HCT116 (cell line): ENCODE measurements around the gene MAVS.

ENCODE experiments used
- EGR1 ChIP-seq: IDR thresholded peaks from 2 replicates; pipeline ENCODE4 v1.6.1; 2012; ENCODE audit warnings: low read depth
- EZH2 ChIP-seq: fragments of 200-600 bp; sonication (generic); IDR thresholded peaks from 2 replicates; pipeline ENCODE4 v1.6.1; 2017; ENCODE audit warnings: antibody characterized with exemption, mixed run types
- EZH2phosphoT487 ChIP-seq: fragments of 200-600 bp; IDR thresholded peaks from 2 replicates; pipeline ENCODE4 v1.6.1; 2018; ENCODE audit warnings: antibody characterized with exemption, borderline replicate concordance
- JUND ChIP-seq: IDR thresholded peaks from 2 replicates; pipeline ENCODE4 v1.6.1; 2012
- POLR2A ChIP-seq: IDR thresholded peaks from 2 replicates; pipeline ENCODE4 v1.7.0; 2011; ENCODE audit warnings: borderline replicate concordance; ENCODE audit not compliant: insufficient read depth, insufficient read length; ENCODE audit errors: extremely low read depth
- POLR2AphosphoS5 ChIP-seq: IDR thresholded peaks from 2 replicates; pipeline ENCODE4 v1.6.1; 2011; ENCODE audit warnings: mild to moderate bottlenecking, low read depth, low read length, moderate library complexity
- RAD21 ChIP-seq: IDR thresholded peaks from 2 replicates; pipeline ENCODE4 v1.6.1; 2012; ENCODE audit warnings: low read depth, mild to moderate bottlenecking
- YY1 ChIP-seq: IDR thresholded peaks from 2 replicates; pipeline ENCODE4 v1.6.1; 2011; ENCODE audit warnings: low read length, low read depth, moderate library complexity, mild to moderate bottlenecking; ENCODE audit not compliant: insufficient replicate concordance; ENCODE audit errors: extremely low read depth
- ZNF274 ChIP-seq: fragments of 200-500 bp; sonication (Bioruptor generic); IDR thresholded peaks from 2 replicates; pipeline ENCODE4 v1.6.1; 2014; ENCODE audit warnings: mild to moderate bottlenecking, low read depth, low read length, inconsistent platforms
- TF ChIP-seq, protein P1 (sequence below): IDR thresholded peaks from 2 replicates; pipeline ENCODE4 v1.6.1; 2012; ENCODE audit warnings: low read depth
- TF ChIP-seq, protein P2 (sequence below): IDR thresholded peaks from 2 replicates; pipeline ENCODE4 v1.6.1; 2012
- TF ChIP-seq, protein P3 (sequence below), 3 experiments: fragments of 200-600 bp in 1 of 3; sonication (generic) in 1 of 3; IDR thresholded peaks in 2 of 3; conservative IDR thresholded peaks in 1 of 3; 2 replicates each; pipeline ENCODE4 v1.5.1; 2012 to 2017; ENCODE audit warnings: low read depth in 2 of 3, low read length in 2 of 3, antibody characterized with exemption in 1 of 3, borderline replicate concordance in 1 of 3, control low read depth in 1 of 3, mild to moderate bottlenecking in 1 of 3, mixed read lengths in 1 of 3, mixed run types in 1 of 3, moderate library complexity in 1 of 3; ENCODE audit not compliant: insufficient read depth in 1 of 3

DNA sequence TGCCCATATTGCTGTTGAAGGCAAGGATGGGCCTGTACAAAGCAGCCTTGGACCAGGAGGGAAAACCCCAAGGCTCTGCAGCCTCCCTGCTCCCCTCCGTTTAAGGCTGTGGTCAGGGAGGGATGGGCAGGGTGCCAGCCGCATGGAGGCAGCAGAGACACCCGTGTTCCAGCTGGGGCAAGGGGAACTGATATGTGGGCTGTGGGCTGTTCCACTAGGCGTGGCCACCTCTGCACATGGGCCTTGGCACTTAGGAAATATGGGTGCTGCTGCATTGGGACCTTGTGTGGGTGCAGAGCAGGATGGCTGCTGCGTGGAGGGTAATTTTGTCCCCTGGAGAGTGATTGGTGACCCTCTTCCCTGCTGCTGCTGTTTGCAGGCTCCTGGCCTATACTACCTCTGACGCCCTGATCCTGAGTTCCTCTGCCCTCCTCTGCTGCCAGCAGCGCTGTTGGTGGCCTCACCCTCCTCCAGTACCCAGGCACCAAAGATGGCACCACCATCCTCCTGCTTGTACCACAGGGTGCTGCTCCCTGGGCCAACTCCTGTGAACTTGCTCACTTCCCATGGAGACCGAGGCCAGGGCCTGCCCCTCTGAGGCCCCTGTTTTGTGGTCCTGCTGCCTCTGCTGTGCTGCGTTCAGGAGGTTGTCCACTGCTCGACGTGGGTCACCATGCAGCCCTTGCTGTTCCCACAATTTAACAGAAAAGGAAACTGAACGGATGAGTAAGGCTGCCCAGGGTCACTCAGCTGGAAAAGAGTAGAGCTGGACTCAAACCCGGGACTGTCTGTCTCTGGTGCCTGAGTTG is 77.9 kb downstream of the MAVS start:
- TF ChIP-seq POLR2AphosphoS5: no peak
- TF ChIP-seq ZNF274: no peak
- TF ChIP-seq, protein P1, sequence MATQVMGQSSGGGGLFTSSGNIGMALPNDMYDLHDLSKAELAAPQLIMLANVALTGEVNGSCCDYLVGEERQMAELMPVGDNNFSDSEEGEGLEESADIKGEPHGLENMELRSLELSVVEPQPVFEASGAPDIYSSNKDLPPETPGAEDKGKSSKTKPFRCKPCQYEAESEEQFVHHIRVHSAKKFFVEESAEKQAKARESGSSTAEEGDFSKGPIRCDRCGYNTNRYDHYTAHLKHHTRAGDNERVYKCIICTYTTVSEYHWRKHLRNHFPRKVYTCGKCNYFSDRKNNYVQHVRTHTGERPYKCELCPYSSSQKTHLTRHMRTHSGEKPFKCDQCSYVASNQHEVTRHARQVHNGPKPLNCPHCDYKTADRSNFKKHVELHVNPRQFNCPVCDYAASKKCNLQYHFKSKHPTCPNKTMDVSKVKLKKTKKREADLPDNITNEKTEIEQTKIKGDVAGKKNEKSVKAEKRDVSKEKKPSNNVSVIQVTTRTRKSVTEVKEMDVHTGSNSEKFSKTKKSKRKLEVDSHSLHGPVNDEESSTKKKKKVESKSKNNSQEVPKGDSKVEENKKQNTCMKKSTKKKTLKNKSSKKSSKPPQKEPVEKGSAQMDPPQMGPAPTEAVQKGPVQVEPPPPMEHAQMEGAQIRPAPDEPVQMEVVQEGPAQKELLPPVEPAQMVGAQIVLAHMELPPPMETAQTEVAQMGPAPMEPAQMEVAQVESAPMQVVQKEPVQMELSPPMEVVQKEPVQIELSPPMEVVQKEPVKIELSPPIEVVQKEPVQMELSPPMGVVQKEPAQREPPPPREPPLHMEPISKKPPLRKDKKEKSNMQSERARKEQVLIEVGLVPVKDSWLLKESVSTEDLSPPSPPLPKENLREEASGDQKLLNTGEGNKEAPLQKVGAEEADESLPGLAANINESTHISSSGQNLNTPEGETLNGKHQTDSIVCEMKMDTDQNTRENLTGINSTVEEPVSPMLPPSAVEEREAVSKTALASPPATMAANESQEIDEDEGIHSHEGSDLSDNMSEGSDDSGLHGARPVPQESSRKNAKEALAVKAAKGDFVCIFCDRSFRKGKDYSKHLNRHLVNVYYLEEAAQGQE: no peak
- no peak for TF ChIP-seq EZH2
- no peak for TF ChIP-seq RAD21
- TF ChIP-seq, protein P2, sequence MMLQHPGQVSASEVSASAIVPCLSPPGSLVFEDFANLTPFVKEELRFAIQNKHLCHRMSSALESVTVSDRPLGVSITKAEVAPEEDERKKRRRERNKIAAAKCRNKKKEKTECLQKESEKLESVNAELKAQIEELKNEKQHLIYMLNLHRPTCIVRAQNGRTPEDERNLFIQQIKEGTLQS: no peak
- TF ChIP-seq, protein P3, sequence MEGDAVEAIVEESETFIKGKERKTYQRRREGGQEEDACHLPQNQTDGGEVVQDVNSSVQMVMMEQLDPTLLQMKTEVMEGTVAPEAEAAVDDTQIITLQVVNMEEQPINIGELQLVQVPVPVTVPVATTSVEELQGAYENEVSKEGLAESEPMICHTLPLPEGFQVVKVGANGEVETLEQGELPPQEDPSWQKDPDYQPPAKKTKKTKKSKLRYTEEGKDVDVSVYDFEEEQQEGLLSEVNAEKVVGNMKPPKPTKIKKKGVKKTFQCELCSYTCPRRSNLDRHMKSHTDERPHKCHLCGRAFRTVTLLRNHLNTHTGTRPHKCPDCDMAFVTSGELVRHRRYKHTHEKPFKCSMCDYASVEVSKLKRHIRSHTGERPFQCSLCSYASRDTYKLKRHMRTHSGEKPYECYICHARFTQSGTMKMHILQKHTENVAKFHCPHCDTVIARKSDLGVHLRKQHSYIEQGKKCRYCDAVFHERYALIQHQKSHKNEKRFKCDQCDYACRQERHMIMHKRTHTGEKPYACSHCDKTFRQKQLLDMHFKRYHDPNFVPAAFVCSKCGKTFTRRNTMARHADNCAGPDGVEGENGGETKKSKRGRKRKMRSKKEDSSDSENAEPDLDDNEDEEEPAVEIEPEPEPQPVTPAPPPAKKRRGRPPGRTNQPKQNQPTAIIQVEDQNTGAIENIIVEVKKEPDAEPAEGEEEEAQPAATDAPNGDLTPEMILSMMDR (IDR thresholded peaks at IDR 0.05 in 2 of 3, conservative IDR thresholded peaks at IDR 0.05 in 1 of 3; ENCODE audit: borderline replicate concordance in 1 of 3, insufficient read depth in 1 of 3, low read depth in 2 of 3, low read length in 2 of 3): no peak
- TF ChIP-seq JUND: no peak
- no peak for TF ChIP-seq YY1
- no peak for TF ChIP-seq POLR2A
- no peak for TF ChIP-seq EGR1
- no peak for TF ChIP-seq EZH2phosphoT487
